B cell (primary cell): Measurements from ENCODE around the gene RARS2. TPM values are rescaled to one million over a fixed set of nuclear protein-coding genes. Genes with fewer than 3 reads are reported as not detected.

Source experiments
- ATAC-seq: fragments of 200-7000 bp; cut with Tn5 transposase; one replicate; pipeline ENCODE4 v1.10.0; 2021; ENCODE audit warnings: low read depth, mild to moderate bottlenecking, moderate number of reproducible peaks, moderate library complexity
- CTCF ChIA-PET: fragments of 350-600 bp; sonication (Branson Sonifier 250); formaldehyde crosslinking; loops from one replicate; lab custom pipeline; 2021; ENCODE audit warnings: antibody characterized with exemption, inconsistent platforms; lab: Charles Lee
- POLR2A ChIA-PET: fragments of 350-600 bp; sonication (Branson Sonifier 250); formaldehyde crosslinking; loops from one replicate; lab custom pipeline; 2021; ENCODE audit warnings: antibody characterized with exemption; lab: Charles Lee
- DNase-seq: peaks from one replicate; pipeline ENCODE4 v3.0.0; 2013
- H2AFZ ChIP-seq: 2 replicates; pipeline ENCODE4 v1.6.1; 2012; ENCODE audit warnings: mild to moderate bottlenecking, low read depth, low read length; ENCODE audit not compliant: insufficient read depth, poor library complexity, severe bottlenecking
- H3K27ac ChIP-seq, 2 donors: 1 replicate in 1 of 2; 2 replicates in 1 of 2; pipeline ENCODE4 v1.5.1; 2012 to 2013; ENCODE audit warnings: low read length in 2 of 2, mild to moderate bottlenecking in 2 of 2, moderate library complexity in 1 of 2
- H3K27me3 ChIP-seq, 4 experiments: fragments of 200-600 bp in 1 of 4; sonication (generic) in 1 of 4; replicated peaks in 1 of 4; 1 replicate in 2 of 4; 2 replicates in 2 of 4; pipeline versions ENCODE4 v1.6.1 to v1.7.0; 2013 to 2016; ENCODE audit warnings: low read length in 3 of 4, mild to moderate bottlenecking in 2 of 4, mixed read lengths in 1 of 4, moderate library complexity in 1 of 4; ENCODE audit not compliant: insufficient read depth in 4 of 4, control insufficient read depth in 3 of 4; ENCODE audit errors: control extremely low read depth in 1 of 4
- H3K36me3 ChIP-seq, 2 experiments: replicated peaks in 1 of 2; 1 replicate in 1 of 2; 2 replicates in 1 of 2; pipeline versions ENCODE4 v1.6.1 to v1.7.1; 2013; ENCODE audit warnings: low read length in 1 of 2; ENCODE audit not compliant: insufficient read depth in 2 of 2, control insufficient read depth in 1 of 2; ENCODE audit errors: control extremely low read depth in 1 of 2, extremely low read depth in 1 of 2
- H3K4me1 ChIP-seq, 2 donors: fragments of 200-600 bp in 1 of 2; sonication (generic) in 1 of 2; 1 replicate in 1 of 2; 2 replicates in 1 of 2; pipeline versions ENCODE4 v1.5.1 to v1.6.1; 2013 to 2017; ENCODE audit warnings: low read length in 2 of 2; ENCODE audit not compliant: control insufficient read depth in 2 of 2, insufficient read depth in 2 of 2
- H3K4me2 ChIP-seq: replicated peaks from 2 replicates; pipeline ENCODE3; 2012; ENCODE audit warnings: mild to moderate bottlenecking, low read depth, low read length; ENCODE audit not compliant: poor library complexity, severe bottlenecking
- H3K4me3 ChIP-seq, 5 experiments: fragments of 200-600 bp in 1 of 5; sonication (generic) in 1 of 5; 1 replicate in 3 of 5; 2 replicates in 2 of 5; pipeline versions ENCODE4 v1.5.1 to v1.7.0; 2011 to 2016; ENCODE audit warnings: low read length in 4 of 5, mild to moderate bottlenecking in 4 of 5, low read depth in 2 of 5, control low read depth in 1 of 5, moderate library complexity in 1 of 5; ENCODE audit not compliant: insufficient read depth in 1 of 5; ENCODE audit errors: control extremely low read depth in 1 of 5, extremely low read depth in 1 of 5
- H3K79me2 ChIP-seq: fragments of 200-600 bp; sonication (generic); one replicate; pipeline ENCODE4 v1.6.0; 2016; ENCODE audit warnings: low read length; ENCODE audit not compliant: control insufficient read depth, insufficient read depth
- H3K9ac ChIP-seq: fragments of 200-600 bp; sonication (generic); 2 replicates; pipeline ENCODE4 v1.6.1; 2017; ENCODE audit warnings: mild to moderate bottlenecking, low read length, moderate library complexity
- H3K9me3 ChIP-seq, 3 donors: one replicate each; pipeline versions ENCODE4 v1.6.1 to v1.7.1; 2013; ENCODE audit warnings: low read length in 2 of 3; ENCODE audit not compliant: control insufficient read depth in 2 of 3, insufficient read depth in 1 of 3; ENCODE audit errors: control extremely low read depth in 1 of 3
- H4K20me1 ChIP-seq: 2 replicates; pipeline ENCODE4 v1.6.0; 2012; ENCODE audit warnings: mild to moderate bottlenecking, low read length; ENCODE audit not compliant: insufficient read depth, control insufficient read depth, poor library complexity, severe bottlenecking
- H3K27ac Mint-ChIP-seq: one replicate; pipeline ENCODE4 v1.8.0; 2021; ENCODE audit warnings: mixed read lengths
- H3K27me3 Mint-ChIP-seq: one replicate; pipeline ENCODE4 v1.8.0; 2021; ENCODE audit warnings: mixed read lengths
- H3K4me1 Mint-ChIP-seq: one replicate; pipeline ENCODE4 v1.8.0; 2021; ENCODE audit warnings: mixed read lengths
- H3K4me3 Mint-ChIP-seq: one replicate; pipeline ENCODE4 v1.8.0; 2021; ENCODE audit warnings: mixed read lengths
- H3K9me3 Mint-ChIP-seq: one replicate; pipeline ENCODE4 v1.8.0; 2022; ENCODE audit warnings: mixed read lengths; ENCODE audit not compliant: insufficient read depth
- CTCF ChIP-seq: fragments of 200-600 bp; IDR thresholded peaks from one replicate; pipeline ENCODE4 v1.8.0; 2022; ENCODE audit warnings: antibody characterized with exemption, mild to moderate bottlenecking
- EZH2 ChIP-seq: IDR thresholded peaks from 2 replicates; pipeline ENCODE4 v1.6.1; 2012; ENCODE audit warnings: borderline replicate concordance, low read depth, mild to moderate bottlenecking, moderate library complexity, low read length; ENCODE audit not compliant: insufficient read depth, poor library complexity, severe bottlenecking
- WGBS: methylation state at CpG from one replicate; pipeline ENCODE4 v1.1.5; 2013; ENCODE audit warnings: missing lambda C conversion rate; ENCODE audit not compliant: insufficient coverage; 5-methylcytosine and 5-hydroxymethylcytosine counted together
- intact Hi-C: fragments of 100-400 bp; cut with micrococcal nuclease; formaldehyde crosslinking; loops from one replicate; pipeline ENCODE4 v1.10.0; 2022
- polyA minus RNA-seq: library from RNA; depleted of rRNA, polyadenylated mRNA; stranded (reverse); fragments of >200 nt; gene quantifications from 2 replicates; pipeline ENCODE4 v1.2.3, GENCODE V29; 2012
- polyA plus RNA-seq: library from polyadenylated mRNA; depleted of rRNA; stranded (reverse); fragments of >200 nt; gene quantifications from 2 replicates; pipeline ENCODE4 v1.2.3, GENCODE V29; 2012
- total RNA-seq, 2 donors: library from RNA; stranded (reverse); fragments of 120-200 nt in 1 of 2; gene quantifications; 1 replicate in 1 of 2; 2 replicates in 1 of 2; pipeline versions ENCODE4 v1.2.3 to v1.2.4, GENCODE V29; 2013 to 2022

RARS2 gene
- total RNA-seq, result 37.9 and 38.7 TPM in 2 replicates
- 34.7 TPM for total RNA-seq (2013)
- 7.1 and 8.1 TPM in 2 replicates for polyA plus RNA-seq
- polyA minus RNA-seq, result 8.7 and 12.2 TPM in 2 replicates

GRCh38 chr6:87589693-87590416, at the start of gene RARS2, which contains the start of gene ORC3:
Gene RARS2, minus strand, starts transcription at chr6:87589987. Its CDS starts 30 bp downstream, at chr6:87589957.
Gene ORC3, plus strand, starts transcription at chr6:87590135. Its CDS starts 34 bp downstream, at chr6:87590169.
- peak within 1 kb of the TSS; percentile 98 for H2AFZ ChIP-seq
- peak within 1 kb of the TSS; percentile 83 for H3K4me2 ChIP-seq
- peak within 1 kb of the TSS; percentile 78 to 91 for H3K27ac ChIP-seq
- no peaks in the 10 kb centered on the region for H3K9me3 ChIP-seq
- Mint-ChIP-seq H3K9me3 (no peaks in the 10 kb centered on the region), H3K4me1 (peaks cover 56% of the 10 kb centered on the region), H3K27ac (peak within 1 kb of the TSS; percentile 88), H3K27me3 (no peaks in the 10 kb centered on the region), H3K4me3 (peak within 1 kb of the TSS; percentile 96)
- peaks cover 0 to 2% of the 10 kb centered on the region in 2 experiments for H3K36me3 ChIP-seq
- intact Hi-C loops, result loop anchor here (1.0 to 5.0 kb wide), 7 partner anchors 112 to 453 kb away; partner anchors contain the start of genes AKIRIN2, CFAP206, SLC35A1 and ZNF292
- peak within 1 kb of the TSS; percentile 74 to 100 (median 96) for H3K4me3 ChIP-seq
- peaks cover 27 to 28% of the 10 kb centered on the region in 2 donors for H3K4me1 ChIP-seq
- TF ChIP-seq EZH2 (no peak), CTCF (no peak)
- ChIA-PET CTCF (interaction anchor here (0.8 to 1.3 kb wide), 3 partner anchors 117 to 648 kb away, joined by 3 to 4 read pairs (median 3); partner anchors contain the start of gene SLC35A1), POLR2A (interaction anchor here (1.0 kb wide), 2 partner anchors 112 to 117 kb away, joined by 3 to 4 read pairs; partner anchors contain the start of genes AKIRIN2 and SLC35A1)
- H3K79me2 ChIP-seq, result peaks cover 85% of the 10 kb centered on the region
- ATAC-seq, result peak; percentile 99
- 2% methylated on average over 44 of the region's 49 CpGs for WGBS
- no peaks in the 10 kb centered on the region for H3K27me3 ChIP-seq
- peak; percentile 94 for DNase-seq
- peaks cover 5% of the 10 kb centered on the region for H4K20me1 ChIP-seq
- H3K9ac ChIP-seq, result peak within 1 kb of the TSS; percentile 97

- intact Hi-C loops, result no loop called here
- Histone ChIP-seq H3K27me3 (no peaks in the 10 kb centered on the region), H3K9me3 (no peaks in the 10 kb centered on the region), H3K4me3 (no peak overlapping the region), H3K4me1 (no peaks in the 10 kb centered on the region), H3K4me2 (no peak overlapping the region), H3K36me3 (peaks cover 1 to 15% of the 10 kb centered on the region in 2 experiments), H3K79me2 (no peaks in the 10 kb centered on the region), H3K9ac (no peak overlapping the region), H3K27ac (no peak overlapping the region), H4K20me1 (no peaks in the 10 kb centered on the region), H2AFZ (no peak overlapping the region)
- WGBS, result no CpG with 5 or more reads among the region's 4 CpGs
- TF ChIP-seq CTCF (no peak), EZH2 (no peak)
- no peak for DNase-seq
- Mint-ChIP-seq H3K9me3 (no peaks in the 10 kb centered on the region), H3K4me3 (no peak overlapping the region), H3K27me3 (no peaks in the 10 kb centered on the region), H3K27ac (no peak overlapping the region), H3K4me1 (peaks cover 1% of the 10 kb centered on the region)
- ChIA-PET POLR2A (interaction anchor here (0.6 kb wide), 1 partner anchor 62 kb away, joined by 4 read pairs; the partner anchor contains the start of gene AKIRIN2), CTCF (no interaction called here)
- no peak for ATAC-seq
Observed at GRCh38 chr6:87639373-87639772, 49.6 kb upstream of the RARS2 start.
